ENCODE measurements around the gene NR1I3. TPM values are rescaled to one million over a fixed set of nuclear protein-coding genes. Genes with fewer than 3 reads are reported as not detected.

The NR1I3 gene
- total and polyA plus RNA-seq, 2 of the 13 experiments (the other 11 are each of a cell fraction or from before 2014, with no cell fraction given) = 0.62 to 0.95 TPM

DNA sequence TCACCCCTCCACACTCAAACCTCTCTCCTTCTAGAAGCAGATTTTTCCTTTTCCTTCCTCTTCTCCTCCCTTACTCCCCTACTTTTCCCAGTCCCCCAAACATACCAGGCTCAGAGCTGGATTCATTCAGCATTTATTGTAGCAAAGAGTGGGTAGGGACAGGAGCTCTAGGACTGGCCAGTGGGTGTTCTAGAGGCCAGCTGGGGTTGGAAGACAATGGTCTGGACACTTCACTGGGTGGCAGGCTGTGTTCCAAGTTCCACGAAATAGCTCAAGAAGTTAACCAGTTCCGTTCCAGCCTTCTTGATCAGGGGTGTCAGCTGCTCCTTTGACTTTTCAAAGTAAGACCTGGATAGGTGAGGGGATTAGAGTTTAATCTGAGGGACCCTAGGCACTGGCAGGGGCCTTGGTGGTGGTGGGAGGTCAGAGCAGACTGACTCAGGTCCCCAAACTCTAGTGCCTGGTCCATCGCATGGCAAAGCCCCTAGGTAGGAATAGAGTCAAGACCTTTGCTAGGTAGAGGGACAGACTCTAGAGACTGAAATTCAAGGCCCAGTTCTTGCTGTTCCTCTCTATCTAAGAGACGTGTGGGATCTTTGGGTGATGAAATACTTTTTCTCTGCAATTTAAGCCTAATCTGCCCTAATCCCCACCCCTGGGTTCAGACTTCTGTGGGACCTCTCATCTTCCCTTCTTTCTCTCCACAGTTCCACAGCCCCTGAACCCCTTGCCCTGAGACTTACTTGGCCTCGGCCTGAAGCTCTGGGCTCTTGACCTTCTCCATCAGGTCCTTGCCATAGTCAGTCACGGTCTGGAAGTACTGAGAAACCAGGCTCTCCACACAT is 15.6 kb downstream of the NR1I3 start (continued):
- TF ChIP-seq, protein P1, sequence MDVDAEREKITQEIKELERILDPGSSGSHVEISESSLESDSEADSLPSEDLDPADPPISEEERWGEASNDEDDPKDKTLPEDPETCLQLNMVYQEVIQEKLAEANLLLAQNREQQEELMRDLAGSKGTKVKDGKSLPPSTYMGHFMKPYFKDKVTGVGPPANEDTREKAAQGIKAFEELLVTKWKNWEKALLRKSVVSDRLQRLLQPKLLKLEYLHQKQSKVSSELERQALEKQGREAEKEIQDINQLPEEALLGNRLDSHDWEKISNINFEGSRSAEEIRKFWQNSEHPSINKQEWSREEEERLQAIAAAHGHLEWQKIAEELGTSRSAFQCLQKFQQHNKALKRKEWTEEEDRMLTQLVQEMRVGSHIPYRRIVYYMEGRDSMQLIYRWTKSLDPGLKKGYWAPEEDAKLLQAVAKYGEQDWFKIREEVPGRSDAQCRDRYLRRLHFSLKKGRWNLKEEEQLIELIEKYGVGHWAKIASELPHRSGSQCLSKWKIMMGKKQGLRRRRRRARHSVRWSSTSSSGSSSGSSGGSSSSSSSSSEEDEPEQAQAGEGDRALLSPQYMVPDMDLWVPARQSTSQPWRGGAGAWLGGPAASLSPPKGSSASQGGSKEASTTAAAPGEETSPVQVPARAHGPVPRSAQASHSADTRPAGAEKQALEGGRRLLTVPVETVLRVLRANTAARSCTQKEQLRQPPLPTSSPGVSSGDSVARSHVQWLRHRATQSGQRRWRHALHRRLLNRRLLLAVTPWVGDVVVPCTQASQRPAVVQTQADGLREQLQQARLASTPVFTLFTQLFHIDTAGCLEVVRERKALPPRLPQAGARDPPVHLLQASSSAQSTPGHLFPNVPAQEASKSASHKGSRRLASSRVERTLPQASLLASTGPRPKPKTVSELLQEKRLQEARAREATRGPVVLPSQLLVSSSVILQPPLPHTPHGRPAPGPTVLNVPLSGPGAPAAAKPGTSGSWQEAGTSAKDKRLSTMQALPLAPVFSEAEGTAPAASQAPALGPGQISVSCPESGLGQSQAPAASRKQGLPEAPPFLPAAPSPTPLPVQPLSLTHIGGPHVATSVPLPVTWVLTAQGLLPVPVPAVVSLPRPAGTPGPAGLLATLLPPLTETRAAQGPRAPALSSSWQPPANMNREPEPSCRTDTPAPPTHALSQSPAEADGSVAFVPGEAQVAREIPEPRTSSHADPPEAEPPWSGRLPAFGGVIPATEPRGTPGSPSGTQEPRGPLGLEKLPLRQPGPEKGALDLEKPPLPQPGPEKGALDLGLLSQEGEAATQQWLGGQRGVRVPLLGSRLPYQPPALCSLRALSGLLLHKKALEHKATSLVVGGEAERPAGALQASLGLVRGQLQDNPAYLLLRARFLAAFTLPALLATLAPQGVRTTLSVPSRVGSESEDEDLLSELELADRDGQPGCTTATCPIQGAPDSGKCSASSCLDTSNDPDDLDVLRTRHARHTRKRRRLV (CRISPR knock-in tag; IDR thresholded peaks at IDR 0.05) = peak; percentile 64
- TF ChIP-seq, protein P2, sequence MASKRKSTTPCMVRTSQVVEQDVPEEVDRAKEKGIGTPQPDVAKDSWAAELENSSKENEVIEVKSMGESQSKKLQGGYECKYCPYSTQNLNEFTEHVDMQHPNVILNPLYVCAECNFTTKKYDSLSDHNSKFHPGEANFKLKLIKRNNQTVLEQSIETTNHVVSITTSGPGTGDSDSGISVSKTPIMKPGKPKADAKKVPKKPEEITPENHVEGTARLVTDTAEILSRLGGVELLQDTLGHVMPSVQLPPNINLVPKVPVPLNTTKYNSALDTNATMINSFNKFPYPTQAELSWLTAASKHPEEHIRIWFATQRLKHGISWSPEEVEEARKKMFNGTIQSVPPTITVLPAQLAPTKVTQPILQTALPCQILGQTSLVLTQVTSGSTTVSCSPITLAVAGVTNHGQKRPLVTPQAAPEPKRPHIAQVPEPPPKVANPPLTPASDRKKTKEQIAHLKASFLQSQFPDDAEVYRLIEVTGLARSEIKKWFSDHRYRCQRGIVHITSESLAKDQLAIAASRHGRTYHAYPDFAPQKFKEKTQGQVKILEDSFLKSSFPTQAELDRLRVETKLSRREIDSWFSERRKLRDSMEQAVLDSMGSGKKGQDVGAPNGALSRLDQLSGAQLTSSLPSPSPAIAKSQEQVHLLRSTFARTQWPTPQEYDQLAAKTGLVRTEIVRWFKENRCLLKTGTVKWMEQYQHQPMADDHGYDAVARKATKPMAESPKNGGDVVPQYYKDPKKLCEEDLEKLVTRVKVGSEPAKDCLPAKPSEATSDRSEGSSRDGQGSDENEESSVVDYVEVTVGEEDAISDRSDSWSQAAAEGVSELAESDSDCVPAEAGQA (IDR thresholded peaks at IDR 0.05; ENCODE audit: low read depth) = no peak
- TF ChIP-seq, protein P2 (CRISPR knock-in tag; IDR thresholded peaks at IDR 0.05; ENCODE audit: borderline replicate concordance) = 0 out of 2 replicates have a peak, but pooled peaks have one; percentile 15
- peak; percentile 73; the same call in 1 of the 2 replicates for TF ChIP-seq AKAP8 (CRISPR knock-in tag; IDR thresholded peaks at IDR 0.05)
- TF ChIP-seq, protein P3, sequence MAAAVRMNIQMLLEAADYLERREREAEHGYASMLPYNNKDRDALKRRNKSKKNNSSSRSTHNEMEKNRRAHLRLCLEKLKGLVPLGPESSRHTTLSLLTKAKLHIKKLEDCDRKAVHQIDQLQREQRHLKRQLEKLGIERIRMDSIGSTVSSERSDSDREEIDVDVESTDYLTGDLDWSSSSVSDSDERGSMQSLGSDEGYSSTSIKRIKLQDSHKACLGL (CRISPR knock-in tag; IDR thresholded peaks at IDR 0.05) = 0 out of 2 replicates have a peak, but pooled peaks have one; percentile 39
- TF ChIP-seq NCOA5 (CRISPR knock-in tag; IDR thresholded peaks at IDR 0.05) = 0 out of 2 replicates have a peak, but pooled peaks have one; percentile 71
- TF ChIP-seq ZNF256 (CRISPR knock-in tag; conservative IDR thresholded peaks at IDR 0.05) = no peak
- 0 out of 2 replicates have a peak, but pooled peaks have one; percentile 5 for TF ChIP-seq NR2C2 (CRISPR knock-in tag; IDR thresholded peaks at IDR 0.05; ENCODE audit: borderline replicate concordance)
- TF ChIP-seq HNRNPH1 (optimal IDR thresholded peaks at IDR 0.05; ENCODE audit: low read depth, low read length) = peak; percentile 19
- TF ChIP-seq SRY (CRISPR knock-in tag; IDR thresholded peaks at IDR 0.05) = peak; percentile 54; the same call in 1 of the 2 replicates
- no peak for TF ChIP-seq ZNF709 (CRISPR knock-in tag; IDR thresholded peaks at IDR 0.05)
- TF ChIP-seq BCL6 (CRISPR knock-in tag; IDR thresholded peaks at IDR 0.05) = no peak
